ENCODE data around the gene PI4KA.
"Not testable (repeated sequence)": the region's sequence is repeated elsewhere in the genome, so short reads cannot be mapped to it uniquely, and the experiment has no call there.

DNA sequence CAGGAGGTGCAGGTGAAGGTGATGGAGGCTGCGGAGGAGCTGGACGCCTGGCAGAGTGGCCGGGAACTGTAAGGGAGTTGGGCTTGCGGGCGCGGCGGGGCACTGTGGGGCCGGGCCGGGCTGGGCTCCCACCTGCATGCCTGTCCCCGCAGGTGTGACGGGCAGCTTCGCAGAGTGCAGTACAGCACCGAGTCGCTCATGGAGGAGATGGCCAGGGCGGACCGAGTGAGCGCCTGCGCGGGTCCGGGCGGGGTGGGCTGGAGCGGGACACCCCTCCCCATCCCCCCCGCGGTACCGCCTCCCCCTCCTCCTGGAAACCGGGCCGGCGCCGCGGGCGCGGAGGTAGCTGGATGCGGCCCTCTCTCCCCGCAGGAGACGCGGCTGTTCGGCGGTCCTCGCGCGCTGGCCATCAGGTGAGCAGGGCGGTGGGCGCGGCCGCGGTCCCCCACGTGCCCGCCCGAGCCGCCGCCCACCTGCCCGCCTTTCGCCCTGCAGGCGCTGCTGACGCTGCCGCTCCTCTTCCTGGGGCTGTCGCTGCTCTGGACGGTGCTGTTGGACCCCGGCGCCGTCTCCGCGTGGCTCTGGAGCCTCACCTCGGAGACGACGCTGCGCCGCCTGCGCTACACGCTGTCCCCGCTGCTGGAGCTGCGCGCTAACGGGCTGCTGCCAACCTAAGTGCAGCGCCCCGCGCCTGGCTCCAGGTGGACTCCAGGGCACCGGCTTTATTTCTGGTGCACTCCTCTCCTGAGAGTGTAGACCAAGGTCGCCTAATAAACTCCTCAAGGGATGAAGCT, 154.6 kb downstream of the PI4KA start:
- TF ChIP-seq, protein P1, sequence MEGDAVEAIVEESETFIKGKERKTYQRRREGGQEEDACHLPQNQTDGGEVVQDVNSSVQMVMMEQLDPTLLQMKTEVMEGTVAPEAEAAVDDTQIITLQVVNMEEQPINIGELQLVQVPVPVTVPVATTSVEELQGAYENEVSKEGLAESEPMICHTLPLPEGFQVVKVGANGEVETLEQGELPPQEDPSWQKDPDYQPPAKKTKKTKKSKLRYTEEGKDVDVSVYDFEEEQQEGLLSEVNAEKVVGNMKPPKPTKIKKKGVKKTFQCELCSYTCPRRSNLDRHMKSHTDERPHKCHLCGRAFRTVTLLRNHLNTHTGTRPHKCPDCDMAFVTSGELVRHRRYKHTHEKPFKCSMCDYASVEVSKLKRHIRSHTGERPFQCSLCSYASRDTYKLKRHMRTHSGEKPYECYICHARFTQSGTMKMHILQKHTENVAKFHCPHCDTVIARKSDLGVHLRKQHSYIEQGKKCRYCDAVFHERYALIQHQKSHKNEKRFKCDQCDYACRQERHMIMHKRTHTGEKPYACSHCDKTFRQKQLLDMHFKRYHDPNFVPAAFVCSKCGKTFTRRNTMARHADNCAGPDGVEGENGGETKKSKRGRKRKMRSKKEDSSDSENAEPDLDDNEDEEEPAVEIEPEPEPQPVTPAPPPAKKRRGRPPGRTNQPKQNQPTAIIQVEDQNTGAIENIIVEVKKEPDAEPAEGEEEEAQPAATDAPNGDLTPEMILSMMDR (IDR thresholded peaks at IDR 0.05): peak in 1 of 5 experiments; percentile 21
- not testable (repeated sequence) for TF ChIP-seq EP300, POLR2A (IDR thresholded peaks at IDR 0.05)

All from tibial nerve (tissue), 4 donors.